ENCODE measurements around the gene CASZ1.

CASZ1 gene

GRCh38 chr1:10620776-10621175 is 175.7 kb downstream of the CASZ1 start:
- DNase-seq: no peak

DNA sequence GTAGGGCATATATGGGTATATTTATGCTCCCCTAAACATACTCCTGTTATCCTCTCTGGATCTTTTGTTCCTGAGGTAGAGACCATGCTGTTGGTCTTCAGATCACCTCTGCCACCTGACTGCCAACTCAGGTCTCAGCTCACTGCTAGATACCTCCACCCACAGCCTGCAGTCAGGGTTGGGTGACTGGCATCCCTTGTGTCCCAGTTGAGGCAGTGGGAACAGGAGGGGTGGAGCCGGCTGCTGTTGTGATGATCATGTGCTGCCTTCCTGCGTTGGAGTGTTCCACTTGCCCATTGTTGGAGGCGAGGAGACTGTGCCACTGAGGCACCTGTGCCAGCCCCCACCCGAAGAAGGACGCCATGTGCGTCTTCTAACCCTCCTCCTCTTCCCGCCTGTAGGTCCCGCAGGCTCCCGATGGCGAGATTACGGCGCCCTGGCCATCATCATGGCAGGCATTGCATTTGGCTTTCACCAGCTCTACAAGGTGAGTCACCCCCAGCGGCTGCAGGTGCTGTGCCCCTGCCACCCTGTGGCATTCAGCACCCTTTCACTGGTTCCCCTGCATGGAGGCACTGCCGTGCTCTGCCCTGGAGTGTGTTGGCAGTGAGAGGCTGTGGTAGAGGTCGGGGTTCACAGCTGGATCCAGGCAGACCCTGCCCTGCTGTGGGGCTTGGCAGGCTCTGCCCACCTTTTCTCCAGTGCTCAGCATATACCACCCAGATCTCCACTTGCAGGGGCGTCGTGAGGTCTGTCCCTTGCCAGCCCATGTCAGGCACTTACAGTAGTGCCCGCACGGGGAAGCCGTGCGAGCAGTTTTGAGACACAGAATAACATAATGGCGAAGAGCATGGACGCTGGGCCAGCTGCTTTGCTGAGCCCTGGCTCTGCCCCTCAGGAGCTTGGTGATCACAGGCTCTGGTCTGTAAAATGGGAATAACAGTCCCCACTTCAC is 178.2 kb downstream of the CASZ1 start:
- DNase-seq: no peak

DNA sequence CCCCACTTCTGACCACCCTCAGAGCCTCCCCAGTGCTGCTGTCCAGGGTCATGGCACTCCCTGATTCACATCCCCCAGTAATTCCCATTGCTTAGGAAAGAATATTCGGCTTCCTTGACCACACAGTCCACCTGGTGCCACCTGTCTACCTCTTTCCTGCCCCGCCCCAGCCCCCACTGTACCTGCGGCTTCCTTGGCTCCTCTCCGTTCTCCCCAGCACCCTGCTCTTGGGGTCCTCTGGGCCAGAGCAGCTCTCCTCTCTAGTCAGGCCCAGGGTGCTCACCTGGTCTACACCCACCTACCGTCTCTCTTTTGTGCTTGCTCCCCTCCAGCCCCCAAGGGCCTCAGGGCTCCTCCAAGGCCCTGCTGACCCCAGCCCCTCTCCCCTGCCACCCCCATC is 179.1 kb downstream of the CASZ1 start:
- DNase-seq: no peak

- no peak for DNase-seq
Measured at GRCh38 chr1:10616696-10617095, 179.8 kb downstream of the CASZ1 start.

GRCh38 chr1:10615932-10616671 is 180.3 kb downstream of the CASZ1 start:
- no peak for DNase-seq

GRCh38 chr1:10615332-10615731 is 181.1 kb downstream of the CASZ1 start:
- no peak for DNase-seq

DNA sequence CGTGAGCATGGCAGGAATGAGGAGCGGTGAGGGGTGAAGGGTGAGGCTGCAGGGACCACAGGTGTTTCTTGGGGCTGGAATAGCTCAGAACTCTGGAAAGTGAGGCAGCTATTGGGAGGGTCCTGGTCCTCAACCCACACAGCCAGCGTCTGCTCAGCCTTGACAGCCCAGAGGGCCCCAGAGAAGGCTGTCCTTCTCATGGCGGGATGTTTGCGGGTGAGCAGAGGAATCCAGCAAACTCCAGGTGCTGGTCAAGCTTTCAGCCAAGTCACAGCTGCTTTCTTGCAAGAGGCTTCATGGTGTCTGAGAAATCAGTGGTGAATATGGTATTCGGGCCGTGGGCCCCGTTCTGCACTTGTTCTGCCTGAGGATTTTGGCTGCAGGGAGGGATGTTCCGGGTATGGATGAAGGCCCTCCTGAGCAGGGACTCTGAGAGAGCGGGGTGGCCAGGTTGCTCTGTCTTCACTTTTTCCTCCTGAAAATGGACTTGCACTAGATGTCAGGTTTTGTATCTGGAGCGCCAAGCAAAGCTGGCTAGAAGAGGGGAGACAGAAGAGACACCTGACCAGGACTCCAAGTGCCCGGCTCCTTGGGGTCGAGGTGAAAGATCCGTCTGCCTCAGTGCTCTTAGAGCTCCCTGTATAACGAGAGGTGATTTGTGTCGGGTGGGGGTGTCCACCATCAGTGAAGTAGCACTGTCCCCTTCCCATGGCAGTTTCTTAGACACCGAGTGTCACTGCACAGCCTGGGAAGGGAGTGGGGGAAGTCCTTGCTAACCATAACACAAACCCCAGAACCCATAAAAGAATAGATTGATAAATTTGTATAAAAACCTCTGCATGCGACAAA is 181.8 kb downstream of the CASZ1 start:
- DNase-seq: no peak

- no peak for DNase-seq
Measured at GRCh38 chr1:10613861-10614260, 182.6 kb downstream of the CASZ1 start.

DNA sequence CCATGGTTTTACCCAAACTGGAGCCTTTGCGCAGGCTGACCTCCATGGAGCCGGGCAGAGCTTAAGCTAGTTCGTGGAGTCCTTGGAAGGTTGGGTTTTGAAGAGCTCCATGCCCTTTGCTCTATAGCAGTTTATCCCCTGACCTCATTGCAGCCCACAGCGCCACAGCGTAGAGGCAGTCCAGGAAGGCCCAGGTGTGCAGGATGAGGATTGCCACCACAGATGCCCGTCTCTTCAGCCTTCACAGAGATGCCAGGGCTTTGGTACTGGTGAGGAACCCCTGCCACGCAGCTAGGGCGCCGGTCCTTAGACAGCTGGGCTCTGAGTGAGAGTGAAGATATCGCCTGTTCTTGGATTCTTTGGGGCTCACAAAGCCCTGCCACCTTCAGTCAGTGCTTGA is 183.1 kb downstream of the CASZ1 start:
- DNase-seq: no peak

DNA sequence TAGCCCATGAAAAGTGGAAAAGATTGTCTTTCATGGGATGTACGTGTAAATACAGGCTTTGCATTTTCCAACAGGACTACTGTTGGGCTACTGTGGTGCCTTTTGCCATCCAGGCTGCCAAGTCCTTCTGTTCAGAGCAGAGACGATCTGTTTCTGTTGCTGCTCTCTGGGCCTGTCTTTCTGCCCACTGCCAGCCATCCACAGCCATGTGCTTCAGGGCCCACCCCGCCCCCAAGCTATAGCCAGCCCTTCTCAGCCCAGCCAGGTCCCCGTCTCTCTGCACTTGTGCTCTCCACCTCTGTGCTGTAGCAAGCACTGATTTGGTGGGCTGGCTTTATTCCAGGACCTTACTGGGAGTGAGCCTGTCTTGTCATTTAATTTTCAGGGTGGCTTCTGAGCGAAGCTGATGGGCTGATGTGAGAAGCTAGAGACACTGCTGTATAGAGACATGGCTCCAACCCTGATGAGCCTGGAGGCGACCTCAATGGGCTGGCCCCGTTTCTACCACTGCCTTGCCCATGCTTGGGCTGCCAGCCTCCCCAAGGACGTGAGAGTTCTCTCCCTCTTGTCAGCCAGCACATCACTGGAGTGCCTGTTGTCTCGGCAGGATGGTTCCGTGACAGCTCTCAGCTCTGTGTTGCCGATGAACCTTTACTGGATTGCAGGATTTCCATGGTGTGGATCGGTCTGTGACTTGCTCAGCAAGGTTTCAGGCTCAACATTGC is 183.8 kb downstream of the CASZ1 start:
- DNase-seq: no peak

GRCh38 chr1:10610901-10611600 is 185.4 kb downstream of the CASZ1 start:
- DNase-seq: no peak

GRCh38 chr1:10608690-10609089 is 187.8 kb downstream of the CASZ1 start:
- DNase-seq: no peak

GRCh38 chr1:10607228-10607627 is 189.2 kb downstream of the CASZ1 start:
- DNase-seq: no peak

GRCh38 chr1:10606064-10606463 is 190.4 kb downstream of the CASZ1 start:
- no peak for DNase-seq

GRCh38 chr1:10604966-10605365 is 191.5 kb downstream of the CASZ1 start:
- no peak for DNase-seq

DNA sequence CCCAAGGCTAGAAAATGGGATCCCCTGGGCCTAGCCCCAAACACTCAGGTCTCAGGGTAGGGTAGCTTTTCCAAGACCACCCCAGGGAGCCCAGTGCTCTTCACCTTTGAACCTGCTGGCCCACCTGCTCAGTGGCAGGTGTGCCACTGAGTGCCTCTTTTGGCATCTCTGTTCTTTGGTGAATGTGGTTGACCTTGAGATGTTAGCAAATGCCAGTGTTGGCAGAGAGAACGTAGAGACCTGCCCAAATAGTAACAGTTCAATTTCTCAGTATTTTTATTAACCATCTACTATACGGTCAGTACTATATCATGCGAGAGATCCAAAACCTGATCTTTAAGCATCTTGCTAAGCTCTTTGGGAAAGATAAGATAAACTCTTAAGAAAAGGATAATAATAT is 193.5 kb downstream of the CASZ1 start:
- no peak for DNase-seq

- no peak for DNase-seq
Measured at GRCh38 chr1:10601342-10602070, 194.9 kb downstream of the CASZ1 start.

DNA sequence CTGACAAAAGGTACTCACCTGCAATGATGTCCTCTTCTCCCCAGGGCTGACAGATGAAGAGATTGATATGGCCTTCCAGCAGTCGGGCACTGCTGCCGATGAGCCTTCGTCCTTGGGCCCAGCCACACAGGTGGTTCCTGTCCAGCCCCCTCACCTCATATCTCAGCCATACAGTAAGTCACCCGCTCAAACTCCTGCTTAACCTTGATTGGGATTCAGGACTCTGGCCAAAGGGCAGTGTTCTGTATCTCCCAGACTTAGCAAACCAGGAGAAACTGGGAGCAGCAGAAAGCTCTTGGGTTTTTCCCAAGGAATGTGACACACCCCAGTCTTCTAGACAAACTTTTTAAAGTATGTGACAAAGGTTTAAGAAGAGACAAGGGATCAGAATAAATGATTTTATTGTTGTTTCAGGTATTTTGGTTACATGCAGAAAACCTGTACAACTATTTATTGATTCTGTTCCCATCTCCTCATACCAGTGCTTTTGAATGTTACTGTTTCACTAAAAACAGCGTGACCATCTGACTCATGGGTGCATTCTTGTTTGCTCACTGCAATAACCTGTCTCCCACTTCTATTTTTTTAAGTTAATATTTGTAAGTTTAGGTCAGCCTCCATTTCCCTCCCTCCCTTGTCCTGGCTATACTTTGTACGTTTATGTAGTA is 197.1 kb downstream of the CASZ1 start:
- no peak for DNase-seq

GRCh38 chr1:10598389-10598702 is 198.1 kb downstream of the CASZ1 start:
- peak; percentile 65 for DNase-seq

DNA sequence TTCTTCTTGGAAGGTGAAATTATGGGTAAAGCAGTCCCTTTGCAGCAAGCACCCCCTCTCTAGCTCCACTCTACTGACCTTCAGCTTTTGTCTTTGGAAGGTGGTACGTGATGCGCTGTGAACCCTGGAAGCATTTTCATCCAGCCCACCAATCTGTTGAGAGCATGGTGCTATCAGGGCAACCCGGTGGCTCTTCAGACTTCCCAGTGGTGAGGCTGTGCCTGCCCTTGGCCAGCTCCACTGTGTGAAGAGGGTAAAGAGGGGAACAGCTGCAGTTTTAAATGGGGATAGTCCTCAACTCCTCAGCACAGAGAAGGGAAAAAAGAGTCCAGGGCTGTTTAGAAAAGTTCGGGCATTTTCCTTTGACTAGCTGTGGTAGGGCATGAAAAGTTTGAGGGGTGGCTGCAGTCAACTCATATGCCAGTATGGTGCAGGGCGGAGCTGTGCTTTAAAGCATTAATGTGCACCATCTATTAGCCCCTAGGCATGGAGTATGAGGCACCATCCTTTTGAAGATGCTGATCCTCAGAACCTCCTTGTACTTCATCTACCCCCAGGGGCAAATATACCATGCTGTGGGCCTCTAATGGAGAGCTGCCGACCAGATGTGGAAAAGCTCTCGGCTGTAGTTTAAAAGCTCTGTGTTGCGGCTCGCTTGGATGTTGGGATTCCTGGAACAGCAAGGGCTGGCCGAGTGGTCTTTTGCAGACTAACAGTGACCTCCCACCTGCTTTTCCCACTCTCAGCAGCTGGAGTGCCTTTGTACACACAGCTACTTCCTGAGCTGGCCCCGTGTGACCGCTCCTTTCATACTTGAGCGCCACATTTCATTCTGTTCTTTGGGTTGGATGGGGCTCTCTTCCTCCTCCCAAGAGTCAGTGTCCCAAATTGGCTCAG is 198.7 kb downstream of the CASZ1 start:
- peak; percentile 65 for DNase-seq
